Activated CD8-positive, alpha-beta memory T cell treated with anti-CD3 and anti-CD28 coated beads, Interleukin-2, amount 10 ng/mL, durations not matched to agents 7 days and 5 days (primary cell): ENCODE data around the gene MYO3B. TPM values are rescaled to one million over a fixed set of nuclear protein-coding genes. Genes with fewer than 3 reads are reported as not detected.
"Not testable (repeated sequence)": the region's sequence is repeated elsewhere in the genome, so short reads cannot be mapped to it uniquely, and the experiment has no call there.

ENCODE experiments used
- ATAC-seq: fragments of 150-1000 bp; cut with Tn5 transposase; one replicate; pipeline ENCODE4 v1.10.0; 2021; ENCODE audit warnings: moderate library complexity
- CTCF ChIA-PET: fragments of 350-600 bp; sonication (Branson Sonifier 250); formaldehyde crosslinking; loops from one replicate; lab custom pipeline; 2021; ENCODE audit warnings: antibody characterized with exemption; lab: Charles Lee
- DNase-seq: peaks from one replicate; pipeline ENCODE4 v3.0.0-alpha.2; 2020
- H3K27ac Mint-ChIP-seq: one replicate; pipeline ENCODE4 v1.8.0; 2021; ENCODE audit warnings: mild to moderate bottlenecking, mixed read lengths
- H3K27me3 Mint-ChIP-seq: one replicate; pipeline ENCODE4 v1.8.0; 2021; ENCODE audit warnings: mixed read lengths
- H3K36me3 Mint-ChIP-seq: one replicate; pipeline ENCODE4 v1.8.0; 2021; ENCODE audit warnings: mild to moderate bottlenecking, mixed read lengths
- H3K4me1 Mint-ChIP-seq: one replicate; pipeline ENCODE4 v1.8.0; 2021; ENCODE audit warnings: mixed read lengths
- H3K4me3 Mint-ChIP-seq: one replicate; pipeline ENCODE4 v1.8.0; 2021; ENCODE audit warnings: mild to moderate bottlenecking, moderate library complexity, mixed read lengths
- H3K9me3 Mint-ChIP-seq: one replicate; pipeline ENCODE4 v1.8.0; 2022; ENCODE audit warnings: low read depth, mixed read lengths
- total RNA-seq, 2 experiments: library from RNA; stranded (reverse); gene quantifications; one replicate each; pipeline ENCODE4 v1.2.3, GENCODE V29; 2021

The MYO3B gene
- total RNA-seq, 2 experiments from 2014 or later: 0.23 to 0.38 TPM

DNA sequence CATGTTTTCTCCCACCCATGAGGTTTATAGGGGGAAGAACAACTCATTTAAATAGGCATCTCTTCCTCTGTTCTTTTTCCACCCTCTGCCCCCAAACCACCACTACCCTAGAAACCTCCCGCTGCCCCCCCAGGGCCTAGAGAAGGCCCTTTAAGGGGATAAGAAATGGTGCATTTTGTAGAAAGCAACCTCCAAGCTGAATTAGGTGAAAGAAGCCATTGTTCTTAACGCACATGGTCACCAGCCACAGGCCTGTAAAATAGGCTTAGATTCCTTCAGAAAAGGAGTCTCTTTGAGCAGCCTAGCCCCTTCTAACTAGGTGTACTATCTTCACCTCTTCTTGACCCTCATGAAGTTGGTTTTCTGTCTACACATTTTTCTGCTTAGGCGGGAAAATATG is 418.6 kb downstream of the MYO3B start:
- no peaks in the 10 kb centered on the region for H3K9me3 Mint-ChIP-seq
- H3K27me3 Mint-ChIP-seq: peaks cover 4% of the 10 kb centered on the region
- H3K36me3 Mint-ChIP-seq: no peaks in the 10 kb centered on the region
- DNase-seq (no peak), ATAC-seq (no peak)
- H3K4me1 Mint-ChIP-seq: no peaks in the 10 kb centered on the region
- CTCF ChIA-PET: no interaction called here
- no peak overlapping the region for H3K4me3 Mint-ChIP-seq
- no peak overlapping the region for H3K27ac Mint-ChIP-seq

DNA sequence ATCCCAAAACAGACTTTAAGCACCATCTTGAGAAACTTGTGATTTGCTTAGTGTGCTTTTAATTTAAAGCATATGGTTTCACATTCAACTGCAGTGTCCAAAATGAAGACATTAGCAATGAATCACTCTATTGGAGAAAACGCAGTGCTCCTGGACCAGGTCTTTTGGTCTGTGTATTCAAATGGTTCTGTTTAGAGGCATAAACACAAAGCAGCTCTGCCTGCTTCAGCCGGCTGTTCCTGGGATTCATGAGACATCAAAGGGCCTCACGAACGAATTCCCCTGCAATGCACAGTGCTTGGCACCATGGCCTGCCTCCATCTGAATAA is 420.1 kb downstream of the MYO3B start:
- peaks cover 14% of the 10 kb centered on the region for H3K27me3 Mint-ChIP-seq

DNA sequence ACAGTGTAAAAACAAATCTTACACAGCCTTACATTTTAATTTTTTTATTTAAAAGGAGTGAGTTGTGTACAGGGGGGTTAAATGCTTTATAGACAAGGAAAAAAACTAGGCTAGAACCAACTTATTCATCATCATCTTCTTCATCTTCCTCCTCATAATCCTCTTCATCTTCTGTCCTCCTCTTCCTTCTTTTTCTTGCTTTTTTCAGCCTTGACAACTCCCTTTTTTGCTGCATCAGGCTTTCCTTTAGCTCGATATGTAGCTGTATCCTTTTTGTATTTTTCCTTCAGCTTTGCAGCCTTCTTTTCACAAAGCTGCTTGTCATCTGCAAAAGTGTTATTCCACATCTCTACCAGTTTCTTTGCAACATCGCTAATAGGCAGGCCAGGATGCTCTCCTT is 423.5 kb downstream of the MYO3B start:
- H3K27ac Mint-ChIP-seq: no peak overlapping the region

More for the DNA sequence above, 420.1 kb downstream of the MYO3B start:
- Mint-ChIP-seq H3K4me1 (no peaks in the 10 kb centered on the region), H3K9me3 (no peaks in the 10 kb centered on the region), H3K4me3 (no peak overlapping the region), H3K27ac (no peak overlapping the region), H3K36me3 (no peaks in the 10 kb centered on the region)
- CTCF ChIA-PET: no interaction called here
- no peak for ATAC-seq
- DNase-seq: no peak

DNA sequence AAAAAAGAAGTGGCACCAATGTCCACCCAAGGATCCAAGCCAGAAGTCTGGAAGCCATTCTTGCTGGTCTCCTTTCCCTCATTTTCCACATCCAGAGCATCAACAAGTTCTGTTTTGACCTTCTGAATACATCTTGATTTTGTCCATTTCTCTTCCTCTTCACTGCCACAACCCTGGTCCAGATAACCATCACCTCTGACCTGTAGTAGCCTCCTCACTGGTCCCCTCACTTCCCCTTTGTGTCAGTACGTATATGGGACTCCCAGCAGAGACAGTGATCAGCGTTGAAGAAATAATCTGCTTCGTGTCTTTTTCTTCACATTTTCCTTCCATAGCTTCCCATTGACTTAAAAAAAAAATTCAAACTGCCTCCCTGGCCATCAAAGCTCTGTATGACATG is 427.9 kb downstream of the MYO3B start:
- Mint-ChIP-seq H3K4me3 (no peak overlapping the region), H3K4me1 (no peaks in the 10 kb centered on the region)
- CTCF ChIA-PET: no interaction called here

More for the DNA sequence above, 423.5 kb downstream of the MYO3B start:
- DNase-seq: no peak
- no peaks in the 10 kb centered on the region for H3K4me1 Mint-ChIP-seq
- no peaks in the 10 kb centered on the region for H3K36me3 Mint-ChIP-seq
- no peak overlapping the region for H3K4me3 Mint-ChIP-seq
- no peak for ATAC-seq
- CTCF ChIA-PET: no interaction called here
- H3K9me3 Mint-ChIP-seq: no peaks in the 10 kb centered on the region
- H3K27me3 Mint-ChIP-seq: peaks cover 24% of the 10 kb centered on the region

DNA sequence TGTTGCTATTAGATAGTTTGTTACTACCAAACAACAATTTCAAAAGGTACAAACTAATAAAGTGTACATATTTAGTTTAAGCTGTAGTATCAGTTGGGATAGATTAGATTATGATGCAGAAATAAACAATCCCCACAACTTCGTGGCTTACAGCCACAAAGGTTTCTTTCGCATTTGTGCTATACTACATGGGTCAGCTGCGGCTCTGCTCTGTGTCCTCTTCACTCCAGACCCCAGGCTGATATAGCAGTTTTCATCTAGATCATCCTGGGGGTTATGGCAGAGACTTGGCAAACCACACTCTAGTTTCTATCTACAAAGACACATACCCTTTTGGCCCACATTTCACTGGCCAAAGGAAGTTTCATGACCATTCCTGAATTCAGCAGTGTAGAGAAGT is 429.2 kb downstream of the MYO3B start:
- H3K4me1 Mint-ChIP-seq: no peaks in the 10 kb centered on the region
- DNase-seq: no peak
- ATAC-seq: no peak
- CTCF ChIA-PET: no interaction called here
- no peak overlapping the region for H3K4me3 Mint-ChIP-seq
- no peak overlapping the region for H3K27ac Mint-ChIP-seq
- no peaks in the 10 kb centered on the region for H3K36me3 Mint-ChIP-seq
- H3K27me3 Mint-ChIP-seq: peaks cover 17% of the 10 kb centered on the region
- H3K9me3 Mint-ChIP-seq: no peaks in the 10 kb centered on the region

More for the DNA sequence above, 427.9 kb downstream of the MYO3B start:
- Mint-ChIP-seq H3K27me3 (peaks cover 26% of the 10 kb centered on the region), H3K36me3 (no peaks in the 10 kb centered on the region), H3K9me3 (no peaks in the 10 kb centered on the region), H3K27ac (no peak overlapping the region)
- no peak for DNase-seq
- ATAC-seq: no peak

DNA sequence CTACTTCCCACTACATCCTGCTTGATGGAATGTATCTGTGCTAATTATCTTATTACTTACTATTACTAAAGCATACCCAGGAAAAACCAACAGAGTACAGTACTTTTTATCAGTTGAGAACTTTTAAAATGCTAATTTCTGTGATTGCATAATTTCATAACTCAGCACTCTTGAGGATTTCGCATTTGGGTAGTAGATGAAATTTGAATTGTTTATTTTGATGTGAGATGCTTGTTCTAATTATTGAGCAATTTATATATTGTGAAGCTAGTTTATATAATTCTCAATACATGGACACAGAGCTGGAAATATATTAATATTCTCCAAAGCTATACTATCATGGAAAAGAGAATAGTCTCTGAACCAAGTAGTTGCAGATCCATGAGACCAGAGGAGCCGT is 432.7 kb downstream of the MYO3B start:
- Mint-ChIP-seq H3K9me3 (no peaks in the 10 kb centered on the region), H3K27ac (no peak overlapping the region), H3K36me3 (no peaks in the 10 kb centered on the region), H3K4me1 (no peaks in the 10 kb centered on the region), H3K4me3 (no peak overlapping the region), H3K27me3 (peaks cover 5% of the 10 kb centered on the region)
- no peak for ATAC-seq
- CTCF ChIA-PET: no interaction called here
- no peak for DNase-seq

DNA sequence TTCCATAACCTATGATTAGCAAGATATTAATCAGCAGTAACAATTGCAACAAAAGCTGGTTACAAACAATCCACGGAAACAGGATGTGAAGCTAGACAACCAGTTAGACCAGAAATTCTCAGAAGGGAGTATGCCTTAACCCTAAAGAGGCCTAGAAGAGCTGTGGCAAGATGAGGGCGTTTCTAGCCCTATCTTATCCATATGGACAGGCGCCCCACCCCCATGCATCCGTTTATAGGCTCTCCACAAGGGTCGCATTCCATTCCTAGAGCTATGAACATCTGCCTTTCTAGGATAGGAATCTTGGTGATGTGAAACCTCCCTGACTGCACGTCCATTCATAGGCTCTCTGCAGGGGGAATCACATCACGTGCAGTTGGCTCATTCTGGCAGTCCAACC is 441.0 kb downstream of the MYO3B start:
- DNase-seq, H3K36me3 Mint-ChIP-seq, CTCF ChIA-PET, ATAC-seq, H3K9me3 Mint-ChIP-seq, H3K27ac Mint-ChIP-seq, H3K4me3 Mint-ChIP-seq, H3K4me1 Mint-ChIP-seq, H3K27me3 Mint-ChIP-seq: not testable (repeated sequence)

DNA sequence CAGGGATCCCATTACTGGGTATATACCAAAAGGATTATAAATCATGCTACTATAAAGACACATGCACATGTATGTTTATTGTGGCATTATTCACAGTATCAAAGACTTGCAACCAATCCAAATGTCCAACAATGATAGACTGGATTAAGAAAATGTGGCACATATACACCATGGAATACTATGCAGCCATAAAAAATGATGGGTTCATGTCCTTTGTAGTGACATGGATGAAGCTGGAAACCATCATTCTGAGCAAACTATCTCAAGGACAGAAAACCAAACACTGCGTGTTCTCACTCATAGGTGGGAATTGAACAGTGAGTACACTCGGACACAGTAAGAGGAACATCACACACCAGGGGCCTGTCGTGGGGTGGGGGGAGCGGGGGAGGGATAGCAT is 457.1 kb downstream of the MYO3B start:
- H3K36me3 Mint-ChIP-seq, H3K4me3 Mint-ChIP-seq, H3K9me3 Mint-ChIP-seq, H3K27ac Mint-ChIP-seq, H3K4me1 Mint-ChIP-seq, DNase-seq, CTCF ChIA-PET, ATAC-seq: not testable (repeated sequence)
- peaks cover 22% of the 10 kb centered on the region for H3K27me3 Mint-ChIP-seq

DNA sequence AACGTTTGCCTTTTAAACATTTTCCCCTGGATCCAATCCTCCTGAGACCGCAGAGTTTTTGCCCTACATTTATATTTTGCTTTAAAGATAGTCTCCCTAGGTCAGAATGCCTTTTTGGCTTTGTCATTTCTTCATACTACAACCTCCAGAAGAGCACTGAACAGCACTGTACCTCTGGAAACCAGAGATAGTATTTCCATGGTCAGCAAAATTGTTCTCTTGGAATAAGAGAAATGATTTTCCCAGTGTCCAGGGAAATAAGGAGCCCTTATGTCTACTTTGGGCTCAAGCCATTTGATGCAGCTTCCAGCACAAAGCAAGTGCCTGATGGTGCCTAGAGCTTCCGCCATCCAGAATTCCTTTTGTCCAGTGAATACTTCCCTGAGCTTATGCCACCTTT is 461.7 kb downstream of the MYO3B start:
- peaks cover 4% of the 10 kb centered on the region for H3K27me3 Mint-ChIP-seq
- H3K4me3 Mint-ChIP-seq: no peak overlapping the region
- CTCF ChIA-PET: no interaction called here
- DNase-seq (no peak), ATAC-seq (no peak)
- no peaks in the 10 kb centered on the region for H3K9me3 Mint-ChIP-seq
- no peaks in the 10 kb centered on the region for H3K36me3 Mint-ChIP-seq
- no peak overlapping the region for H3K27ac Mint-ChIP-seq
- no peaks in the 10 kb centered on the region for H3K4me1 Mint-ChIP-seq

DNA sequence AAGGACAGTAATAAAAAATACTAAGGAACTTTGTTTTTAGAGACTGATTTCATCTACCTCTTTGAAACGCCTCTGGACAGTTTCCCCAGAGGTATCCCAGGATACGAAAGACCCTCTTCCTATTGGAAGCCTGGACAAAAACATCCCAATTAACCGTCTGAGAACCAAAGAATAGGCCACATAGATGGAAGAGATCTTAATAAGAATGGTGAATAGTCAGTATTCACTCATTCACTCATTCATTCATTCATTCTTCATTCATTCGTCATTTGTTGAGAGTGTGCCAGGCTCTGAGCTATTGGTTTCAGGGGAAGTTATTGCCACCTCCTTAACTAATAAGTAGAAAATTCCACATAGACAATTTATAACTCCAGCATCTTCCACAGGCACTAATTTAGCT is 464.0 kb downstream of the MYO3B start:
- DNase-seq (no peak), ATAC-seq (no peak)
- no peaks in the 10 kb centered on the region for H3K36me3 Mint-ChIP-seq
- H3K27me3 Mint-ChIP-seq: peaks cover 4% of the 10 kb centered on the region
- no peak overlapping the region for H3K27ac Mint-ChIP-seq
- H3K4me1 Mint-ChIP-seq: no peaks in the 10 kb centered on the region
- no peak overlapping the region for H3K4me3 Mint-ChIP-seq
- CTCF ChIA-PET: no interaction called here
- no peaks in the 10 kb centered on the region for H3K9me3 Mint-ChIP-seq

DNA sequence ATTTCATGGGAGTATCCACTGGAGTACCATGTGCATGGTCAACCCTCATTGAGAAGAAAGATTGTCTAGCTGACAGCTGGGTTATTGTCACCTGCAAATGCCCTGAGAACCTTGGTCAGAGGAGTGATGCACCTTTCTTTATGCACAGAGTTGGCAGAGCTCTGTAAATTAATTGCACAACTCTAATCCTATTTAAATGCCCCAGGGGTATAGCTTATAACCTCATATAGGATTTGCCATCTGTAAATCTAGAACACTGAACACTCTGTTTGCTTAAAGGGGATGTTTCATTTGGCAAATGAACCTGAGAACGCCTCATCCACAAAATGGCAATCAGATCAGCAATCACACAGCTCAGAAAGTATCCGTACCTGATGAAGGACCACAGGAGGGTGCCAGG is 465.4 kb downstream of the MYO3B start:
- H3K27ac Mint-ChIP-seq: no peak overlapping the region
- H3K9me3 Mint-ChIP-seq: no peaks in the 10 kb centered on the region
- ATAC-seq (no peak), DNase-seq (no peak)
- no peaks in the 10 kb centered on the region for H3K36me3 Mint-ChIP-seq
- H3K27me3 Mint-ChIP-seq: peaks cover 4% of the 10 kb centered on the region
- CTCF ChIA-PET: interaction anchor here (0.6 kb wide), 1 partner anchor 51 kb away, joined by 3 read pairs; no protein-coding TSS in a partner anchor
- H3K4me1 Mint-ChIP-seq: no peaks in the 10 kb centered on the region
- no peak overlapping the region for H3K4me3 Mint-ChIP-seq

DNA sequence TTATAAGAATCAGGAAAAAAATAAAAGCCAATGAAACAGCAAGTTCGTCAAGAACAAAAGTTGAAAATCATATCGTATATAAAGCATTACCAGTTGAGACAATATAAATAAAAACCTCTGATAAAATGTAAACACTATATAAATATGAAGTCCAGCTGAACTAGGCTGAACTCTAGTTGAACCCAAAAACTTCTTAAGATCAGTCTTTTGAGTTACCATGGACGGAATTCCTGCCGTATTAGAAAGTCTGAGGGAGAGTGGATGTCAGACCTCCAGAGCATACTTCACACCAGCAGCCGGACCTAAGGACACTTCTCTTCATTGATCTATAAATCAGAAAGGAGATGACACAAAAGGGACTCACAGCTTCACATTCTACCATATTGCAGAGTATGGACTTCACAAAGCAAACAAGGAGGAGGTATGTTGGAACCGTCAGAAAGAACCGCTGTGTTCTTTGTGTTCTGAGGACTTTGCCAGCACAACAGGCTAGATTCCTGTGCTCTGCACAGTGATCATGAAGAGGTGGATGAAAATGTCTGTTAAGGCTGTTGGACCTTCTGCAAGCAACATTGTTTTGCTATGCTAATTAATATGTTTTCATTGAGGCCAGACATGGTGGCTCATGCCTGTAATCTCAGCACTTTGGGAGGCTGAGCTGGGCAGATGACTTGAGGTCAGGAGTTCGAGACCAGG is 469.9 kb downstream of the MYO3B start:
- DNase-seq (no peak), ATAC-seq (no peak)
- Mint-ChIP-seq H3K27me3 (peaks cover 3% of the 10 kb centered on the region), H3K36me3 (no peaks in the 10 kb centered on the region), H3K4me3 (no peak overlapping the region), H3K9me3 (no peaks in the 10 kb centered on the region), H3K4me1 (peaks cover 12% of the 10 kb centered on the region), H3K27ac (no peak overlapping the region)
- CTCF ChIA-PET: interaction anchor here (0.8 kb wide), 1 partner anchor 15 kb away, joined by 3 read pairs; no protein-coding TSS in a partner anchor

DNA sequence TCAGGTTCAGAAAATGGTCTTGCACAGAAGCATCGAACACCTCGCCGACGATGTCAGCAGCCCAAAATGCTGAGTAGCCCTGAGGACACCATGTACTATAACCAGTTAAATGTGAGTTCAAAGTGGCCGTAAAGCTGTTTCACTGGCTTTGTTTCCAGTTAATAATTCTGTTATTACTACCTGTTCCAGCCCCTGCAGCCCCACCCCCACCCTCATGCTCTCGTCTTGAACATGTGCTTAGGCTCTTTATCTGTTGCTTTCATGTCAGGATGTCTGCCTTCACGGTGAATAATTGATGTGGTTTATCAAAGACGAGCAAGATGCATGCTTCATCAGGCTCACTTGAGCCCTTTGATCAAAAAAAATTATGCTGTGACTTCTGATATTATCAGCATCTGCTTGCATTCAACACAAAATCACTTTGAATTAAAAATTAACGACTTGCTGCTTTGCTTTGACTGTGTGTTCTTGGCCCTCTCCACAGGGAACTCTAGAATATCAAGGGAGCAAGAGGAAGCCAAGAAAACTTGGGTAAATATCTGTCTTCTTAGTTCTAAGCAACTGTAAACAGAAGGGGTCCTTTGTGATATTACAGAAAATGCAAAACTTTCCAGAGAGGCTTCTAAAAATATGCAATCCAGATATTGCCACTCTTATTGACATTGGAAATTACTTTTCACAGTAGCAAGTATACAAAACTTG is 473.8 kb downstream of the MYO3B start:
- Mint-ChIP-seq H3K27ac (no peak overlapping the region), H3K4me3 (no peak overlapping the region), H3K4me1 (peaks cover 12% of the 10 kb centered on the region), H3K9me3 (no peaks in the 10 kb centered on the region), H3K27me3 (peaks cover 3% of the 10 kb centered on the region), H3K36me3 (no peaks in the 10 kb centered on the region)
- DNase-seq (no peak), ATAC-seq (no peak)
- CTCF ChIA-PET: no interaction called here
